Measurements from ENCODE around the gene CCDC141.

- TF ChIP-seq CTCF (conservative IDR thresholded peaks at IDR 0.05 in 1 of 2, IDR thresholded peaks at IDR 0.05 in 1 of 2; ENCODE audit: extremely low read depth in 1 of 2, insufficient read depth in 1 of 2, low read depth in 1 of 2, low read length in 2 of 2), result no peak
- no peak for TF ChIP-seq EZH2 (IDR thresholded peaks at IDR 0.05; ENCODE audit: borderline replicate concordance, low read length)
These were observed 215.9 kb downstream of the CCDC141 start for GRCh38 chr2:178834086-178834485.
